Heart right ventricle (tissue), 16 donors: ENCODE measurements around the gene ATP2B2. TPM values are rescaled to one million over a fixed set of nuclear protein-coding genes. Genes with fewer than 3 reads are reported as not detected.
A peak's percentile ranks its signal among the peaks of the same experiment; 100 is the strongest.

Source experiments
- ATAC-seq, 8 donors: fragments of 200-7000 bp; cut with Tn5 transposase; one replicate each; pipeline ENCODE4 v1.9.1; 2020; ENCODE audit warnings: mild to moderate bottlenecking in 8 of 8, moderate library complexity in 8 of 8, moderate number of reproducible peaks in 1 of 8
- DNase-seq, 2 donors: peaks; one replicate each; pipeline ENCODE4 v3.0.0-alpha.2; 2020
- H3K27ac ChIP-seq, 10 donors: fragments of 200-600 bp; sonication (generic) in 2 of 10; one replicate each; pipeline versions ENCODE4 v1.5.0 to v1.8.0; 2020 to 2022; ENCODE audit warnings: mild to moderate bottlenecking in 3 of 10
- H3K27me3 ChIP-seq, 7 donors: fragments of 200-600 bp; one replicate each; pipeline ENCODE4 v1.8.0; 2021 to 2022; ENCODE audit warnings: mild to moderate bottlenecking in 2 of 7
- H3K36me3 ChIP-seq, 9 donors: fragments of 200-600 bp; sonication (generic) in 1 of 9; one replicate each; pipeline versions ENCODE4 v1.5.0 to v1.8.0; 2020 to 2022; ENCODE audit warnings: mild to moderate bottlenecking in 2 of 9
- H3K4me1 ChIP-seq, 9 donors: fragments of 200-600 bp; sonication (generic) in 1 of 9; one replicate each; pipeline versions ENCODE4 v1.5.0 to v1.8.0; 2020 to 2022; ENCODE audit warnings: mild to moderate bottlenecking in 4 of 9
- H3K4me3 ChIP-seq, 10 donors: fragments of 200-600 bp; sonication (generic) in 2 of 10; one replicate each; pipeline versions ENCODE4 v1.5.0 to v1.8.0; 2020 to 2022; ENCODE audit warnings: mild to moderate bottlenecking in 7 of 10, moderate library complexity in 2 of 10
- H3K9me3 ChIP-seq, 11 donors: fragments of 200-600 bp in 10 of 11; sonication (generic) in 2 of 11; one replicate each; pipeline versions ENCODE4 v1.5.0 to v1.8.0; 2013 to 2022; ENCODE audit warnings: mild to moderate bottlenecking in 2 of 11, control low read depth in 1 of 11, moderate library complexity in 1 of 11
- WGBS, 2 donors: extraction: QIAGEN DNeasy Blood & Tissue Kit; methylation state at CpG; one replicate each; pipeline ENCODE4 v1.1.7; 2013; ENCODE audit warnings: inconsistent platforms in 1 of 2; 5-methylcytosine and 5-hydroxymethylcytosine counted together
- intact Hi-C, 10 donors: fragments of 100-400 bp; cut with DNase I; formaldehyde crosslinking; loops; one replicate each; pipeline versions ENCODE4 v1.11.1 to v1.14.2; 2022
- polyA plus RNA-seq, 2 donors: library from polyadenylated mRNA; stranded (reverse); fragments of 200-250 nt; gene quantifications; one replicate each; pipeline ENCODE4 v1.2.3, GENCODE V29; 2013
- total RNA-seq, 10 donors: library from RNA; stranded (reverse); fragmentation: NEBNext Ultra II Directional in 3 of 10; extraction: Animal tissue kit (Norgen Biotek cat#: 25700) in 3 of 10; gene quantifications; one replicate each; pipeline versions ENCODE4 v1.2.1 to v1.2.4, GENCODE V29; 2021 to 2023
- TF ChIP-seq, protein P1 (sequence below), 9 donors: fragments of 200-600 bp; sonication (generic) in 2 of 9; IDR thresholded peaks; one replicate each; pipeline versions ENCODE4 v1.5.0 to v1.8.0; 2021 to 2022; ENCODE audit warnings: antibody characterized with exemption in 9 of 9, mild to moderate bottlenecking in 5 of 9, moderate library complexity in 1 of 9
- donor health status: Arrhythmogenic right ventricular cardiomyopathy.
- donor health status: ischemic (EF 13 %, LVEDD 7.1; RV severe dilation, severe dysfunction).
- donor health status: healthy with polysubstance abuse.
- donor health status: DM: no; HTN: yes; CAD: no.
- donor health status: DM: no; HTN: no; CAD: no.
- donor health status: ischemic (EF 25% LVEDD 6.9; RV normal size, moderate dysfunction).
- donor health status: ischemic (EF 25% LVEDD 5.7; RV mildly dilated, moderate dysfunction).
- donor health status: healthy.
- donor health status: DM: yes; HTN: yes; CAD: no.
- donor health status: Ischemic cardiomyopathy.
- donor health status: ischemic (EF 35%, LVEDD 5.7; RV mildly dilated, moderate dysfunction).
- donor health status: nonischemic (EF 11% LVEDD 7.7; RV severe dilation, severe dysfunction).
- donor health status: DM: yes; HTN: yes; CAD: no.
- donor health status: PGD.
- donor health status: ischemic (EF 29% LVEDD 5.4; RV normal size, mild dysfunction).
- donor health status: nonischemic (EF 23%, LVEDD 6.1; RV moderate dilation, normal function).

The ATP2B2 gene
- total and polyA plus RNA-seq, 12 donors: under 0.01 to 0.30 (median 0.11) TPM; not detected in 4

GRCh38 chr3:10500717-10501663 lies 4.4 kb downstream of the ATP2B2 start:
- TF ChIP-seq, protein P1, sequence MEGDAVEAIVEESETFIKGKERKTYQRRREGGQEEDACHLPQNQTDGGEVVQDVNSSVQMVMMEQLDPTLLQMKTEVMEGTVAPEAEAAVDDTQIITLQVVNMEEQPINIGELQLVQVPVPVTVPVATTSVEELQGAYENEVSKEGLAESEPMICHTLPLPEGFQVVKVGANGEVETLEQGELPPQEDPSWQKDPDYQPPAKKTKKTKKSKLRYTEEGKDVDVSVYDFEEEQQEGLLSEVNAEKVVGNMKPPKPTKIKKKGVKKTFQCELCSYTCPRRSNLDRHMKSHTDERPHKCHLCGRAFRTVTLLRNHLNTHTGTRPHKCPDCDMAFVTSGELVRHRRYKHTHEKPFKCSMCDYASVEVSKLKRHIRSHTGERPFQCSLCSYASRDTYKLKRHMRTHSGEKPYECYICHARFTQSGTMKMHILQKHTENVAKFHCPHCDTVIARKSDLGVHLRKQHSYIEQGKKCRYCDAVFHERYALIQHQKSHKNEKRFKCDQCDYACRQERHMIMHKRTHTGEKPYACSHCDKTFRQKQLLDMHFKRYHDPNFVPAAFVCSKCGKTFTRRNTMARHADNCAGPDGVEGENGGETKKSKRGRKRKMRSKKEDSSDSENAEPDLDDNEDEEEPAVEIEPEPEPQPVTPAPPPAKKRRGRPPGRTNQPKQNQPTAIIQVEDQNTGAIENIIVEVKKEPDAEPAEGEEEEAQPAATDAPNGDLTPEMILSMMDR (IDR thresholded peaks at IDR 0.05): no peak
- no peak for ATAC-seq
- intact Hi-C loops: no loop called here
- H3K9me3 ChIP-seq: no peaks in the 10 kb centered on the region
- no peak overlapping the region for H3K27ac ChIP-seq
- peaks cover 9 to 75% (median 56%) of the 10 kb centered on the region in 7 donors for H3K27me3 ChIP-seq
- H3K4me1 ChIP-seq: peaks cover 0 to 11% (median 0%) of the 10 kb centered on the region in 9 donors
- 64 to 66% methylated on average over 19 of the region's 19 CpGs for WGBS, 2 donors
- no peak for DNase-seq
- no peak overlapping the region for H3K4me3 ChIP-seq
- H3K36me3 ChIP-seq: no peaks in the 10 kb centered on the region

DNA sequence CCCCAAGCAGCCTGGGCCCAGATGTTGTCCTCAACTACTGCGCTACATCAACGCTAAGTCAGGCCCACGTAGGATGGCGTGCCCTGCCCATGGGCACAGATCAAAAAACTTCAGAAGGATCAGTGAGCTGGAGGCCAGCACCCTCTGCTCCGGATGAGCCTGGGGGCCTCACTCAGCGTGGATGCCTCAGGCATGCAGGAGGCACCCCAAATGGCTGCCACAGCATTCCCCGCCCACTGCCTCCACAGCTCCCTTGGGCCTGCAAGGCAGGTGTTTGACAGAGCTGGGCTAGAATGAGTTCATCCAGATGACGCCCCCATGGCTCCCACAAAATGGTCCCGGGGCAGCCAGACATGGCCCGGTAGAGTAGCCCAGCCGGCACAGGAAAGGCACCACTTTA lies 7.1 kb downstream of the ATP2B2 start:
- peaks cover 0 to 49% (median 36%) of the 10 kb centered on the region in 7 donors for H3K27me3 ChIP-seq
- no peaks in the 10 kb centered on the region for H3K36me3 ChIP-seq
- peaks cover 0 to 11% (median 0%) of the 10 kb centered on the region in 9 donors for H3K4me1 ChIP-seq
- no peaks in the 10 kb centered on the region for H3K9me3 ChIP-seq
- no peak for ATAC-seq
- TF ChIP-seq, protein P1 (IDR thresholded peaks at IDR 0.05): no peak
- WGBS, 2 donors: 85 to 87% methylated on average over 11 of the region's 11 CpGs
- H3K4me3 ChIP-seq: no peak overlapping the region
- intact Hi-C loops: no loop called here
- no peak for DNase-seq
- H3K27ac ChIP-seq: no peak overlapping the region

GRCh38 chr3:10497439-10497838 lies 7.9 kb downstream of the ATP2B2 start:
- intact Hi-C loops: no loop called here
- 80 to 94% methylated on average over 4 of the region's 4 CpGs for WGBS, 2 donors
- no peak for DNase-seq
- no peak for ATAC-seq
- H3K36me3 ChIP-seq: no peaks in the 10 kb centered on the region
- H3K27ac ChIP-seq: no peak overlapping the region
- H3K27me3 ChIP-seq: peaks cover 0 to 48% (median 27%) of the 10 kb centered on the region in 7 donors
- no peaks in the 10 kb centered on the region for H3K9me3 ChIP-seq
- peaks cover 0 to 11% (median 0%) of the 10 kb centered on the region in 9 donors for H3K4me1 ChIP-seq
- H3K4me3 ChIP-seq: no peak overlapping the region
- TF ChIP-seq, protein P1 (IDR thresholded peaks at IDR 0.05): no peak

- no peak overlapping the region for H3K4me3 ChIP-seq
- TF ChIP-seq, protein P1 (IDR thresholded peaks at IDR 0.05): no peak
- WGBS, 2 donors: 36 to 44% methylated on average over 11 of the region's 11 CpGs
- H3K4me1 ChIP-seq: peaks cover 0 to 11% (median 0%) of the 10 kb centered on the region in 9 donors
- H3K27ac ChIP-seq: no peak overlapping the region
- no peaks in the 10 kb centered on the region for H3K9me3 ChIP-seq
- no peaks in the 10 kb centered on the region for H3K36me3 ChIP-seq
- ATAC-seq: peak in 2 of 8 donors; percentile 10 to 29
- no peak for DNase-seq
- H3K27me3 ChIP-seq: peaks cover 0 to 41% (median 18%) of the 10 kb centered on the region in 7 donors
- intact Hi-C loops: no loop called here
These were observed 9.1 kb downstream of the ATP2B2 start for GRCh38 chr3:10496121-10496863.
